ENCODE measurements around the gene PRPSAP2.

- TF ChIP-seq POLR2A (IDR thresholded peaks at IDR 0.05; ENCODE audit: control extremely low read depth in 1 of 2, low read depth in 2 of 2, low read length in 2 of 2) (no peak), POLR2AphosphoS5 (IDR thresholded peaks at IDR 0.05; ENCODE audit: low read depth, low read length) (no peak), GABPA (IDR thresholded peaks at IDR 0.05; ENCODE audit: borderline replicate concordance, insufficient read depth, low read length) (no peak), CTCF (IDR thresholded peaks at IDR 0.05; ENCODE audit: control extremely low read depth in 1 of 3, insufficient read depth in 1 of 3, low read depth in 1 of 3, low read length in 3 of 3) (no peak), HDAC6 (IDR thresholded peaks at IDR 0.05; ENCODE audit: low read depth, low read length) (no peak), MAFK (IDR thresholded peaks at IDR 0.05; ENCODE audit: low read depth, low read length) (no peak), TBP (IDR thresholded peaks at IDR 0.05; ENCODE audit: low read depth, low read length) (no peak), RNF2 (IDR thresholded peaks at IDR 0.05; ENCODE audit: borderline replicate concordance, low read depth, low read length, missing control alignments, poor library complexity, severe bottlenecking) (no peak), JUN (IDR thresholded peaks at IDR 0.05; ENCODE audit: low read depth, low read length) (no peak)
- TF ChIP-seq, protein P1, sequence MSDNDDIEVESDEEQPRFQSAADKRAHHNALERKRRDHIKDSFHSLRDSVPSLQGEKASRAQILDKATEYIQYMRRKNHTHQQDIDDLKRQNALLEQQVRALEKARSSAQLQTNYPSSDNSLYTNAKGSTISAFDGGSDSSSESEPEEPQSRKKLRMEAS (IDR thresholded peaks at IDR 0.05), result no peak
Measured at GRCh38 chr17:18944646-18945045, 86.7 kb downstream of the PRPSAP2 start.

All from H1 (cell line).